Left ventricle myocardium inferior (tissue), 1 donor: ENCODE results near the gene MBD5. TPM values are rescaled to one million over a fixed set of nuclear protein-coding genes. Genes with fewer than 3 reads are reported as not detected.
A peak's percentile ranks its signal among the peaks of the same experiment; 100 is the strongest.

Source experiments
- DNase-seq: peaks from one replicate; pipeline ENCODE4 v3.0.0-alpha.2; 2020
- H3K27ac ChIP-seq: fragments of 200-600 bp; replicated peaks from 2 replicates; pipeline ENCODE4 v1.8.0; 2021
- H3K27me3 ChIP-seq: fragments of 200-600 bp; 2 replicates; pipeline ENCODE4 v1.8.0; 2021; ENCODE audit warnings: low read depth
- H3K36me3 ChIP-seq: fragments of 200-600 bp; 2 replicates; pipeline ENCODE4 v1.8.0; 2021
- H3K4me1 ChIP-seq: fragments of 200-600 bp; 2 replicates; pipeline ENCODE4 v1.8.0; 2021
- H3K4me3 ChIP-seq: fragments of 200-600 bp; 2 replicates; pipeline ENCODE4 v1.8.0; 2021; ENCODE audit warnings: mild to moderate bottlenecking, moderate library complexity
- H3K9me3 ChIP-seq: fragments of 200-600 bp; replicated peaks from 2 replicates; pipeline ENCODE4 v1.8.0; 2021
- intact Hi-C: fragments of 100-400 bp; cut with micrococcal nuclease; formaldehyde crosslinking; loops from one replicate; pipeline ENCODE4 v1.11.0; 2022
- total RNA-seq: library from RNA; stranded (reverse); fragmentation: NEBNext Ultra II Directional; extraction: Animal tissue kit (Norgen Biotek cat#: 25700); gene quantifications from one replicate; pipeline ENCODE4 v1.2.1, GENCODE V29; 2021
- TF ChIP-seq, protein P1 (sequence below): fragments of 200-600 bp; IDR thresholded peaks from 2 replicates; pipeline ENCODE4 v1.8.0; 2021; ENCODE audit warnings: antibody characterized with exemption, mild to moderate bottlenecking, borderline replicate concordance
- donor health status: DM: no; HTN: yes; CAD: no; lungs with severe emphysema.

The MBD5 gene
- total RNA-seq, 1 donor from 2014 or later, result 21.9 TPM

DNA sequence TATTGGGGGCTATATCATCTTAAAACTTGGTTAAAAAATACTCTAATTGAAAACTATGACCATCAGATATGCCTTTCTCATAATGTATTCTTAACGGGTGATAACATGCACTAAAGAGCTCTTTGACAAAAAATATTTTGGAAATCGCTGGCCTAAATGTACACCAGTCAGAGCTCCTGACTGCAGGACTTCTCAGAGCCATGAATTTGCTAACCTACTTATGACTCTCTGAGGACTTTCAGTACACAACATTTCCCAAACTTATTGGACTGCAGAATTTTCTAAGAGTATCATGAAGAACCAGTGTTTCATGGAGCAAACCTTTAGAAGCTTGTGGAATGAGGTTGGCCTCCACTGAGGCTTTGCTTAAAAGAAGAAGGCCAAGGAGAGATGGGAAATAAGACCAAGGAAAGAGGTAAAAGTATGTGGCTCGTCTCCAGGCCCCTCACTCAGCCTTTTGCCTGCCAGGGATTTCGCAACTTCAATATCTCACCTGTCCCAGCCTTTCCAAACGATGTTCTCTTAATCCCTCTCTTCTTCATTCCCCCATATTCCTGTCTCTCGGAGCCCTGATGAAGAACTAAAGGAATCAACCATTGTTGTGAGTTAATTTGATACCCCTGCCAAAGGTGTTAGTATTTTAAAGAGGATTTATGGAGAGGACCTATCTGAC, 534.9 kb downstream of the MBD5 start:
- H3K36me3 ChIP-seq, result no peaks in the 10 kb centered on the region
- intact Hi-C loops, result no loop called here
- H3K4me3 ChIP-seq, result no peak overlapping the region
- H3K9me3 ChIP-seq, result peaks cover 5% of the 10 kb centered on the region
- H3K4me1 ChIP-seq, result peaks cover 3% of the 10 kb centered on the region
- TF ChIP-seq, protein P1, sequence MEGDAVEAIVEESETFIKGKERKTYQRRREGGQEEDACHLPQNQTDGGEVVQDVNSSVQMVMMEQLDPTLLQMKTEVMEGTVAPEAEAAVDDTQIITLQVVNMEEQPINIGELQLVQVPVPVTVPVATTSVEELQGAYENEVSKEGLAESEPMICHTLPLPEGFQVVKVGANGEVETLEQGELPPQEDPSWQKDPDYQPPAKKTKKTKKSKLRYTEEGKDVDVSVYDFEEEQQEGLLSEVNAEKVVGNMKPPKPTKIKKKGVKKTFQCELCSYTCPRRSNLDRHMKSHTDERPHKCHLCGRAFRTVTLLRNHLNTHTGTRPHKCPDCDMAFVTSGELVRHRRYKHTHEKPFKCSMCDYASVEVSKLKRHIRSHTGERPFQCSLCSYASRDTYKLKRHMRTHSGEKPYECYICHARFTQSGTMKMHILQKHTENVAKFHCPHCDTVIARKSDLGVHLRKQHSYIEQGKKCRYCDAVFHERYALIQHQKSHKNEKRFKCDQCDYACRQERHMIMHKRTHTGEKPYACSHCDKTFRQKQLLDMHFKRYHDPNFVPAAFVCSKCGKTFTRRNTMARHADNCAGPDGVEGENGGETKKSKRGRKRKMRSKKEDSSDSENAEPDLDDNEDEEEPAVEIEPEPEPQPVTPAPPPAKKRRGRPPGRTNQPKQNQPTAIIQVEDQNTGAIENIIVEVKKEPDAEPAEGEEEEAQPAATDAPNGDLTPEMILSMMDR, result no peak
- peaks cover 25% of the 10 kb centered on the region for H3K27me3 ChIP-seq
- no peak for DNase-seq
- no peak overlapping the region for H3K27ac ChIP-seq

DNA sequence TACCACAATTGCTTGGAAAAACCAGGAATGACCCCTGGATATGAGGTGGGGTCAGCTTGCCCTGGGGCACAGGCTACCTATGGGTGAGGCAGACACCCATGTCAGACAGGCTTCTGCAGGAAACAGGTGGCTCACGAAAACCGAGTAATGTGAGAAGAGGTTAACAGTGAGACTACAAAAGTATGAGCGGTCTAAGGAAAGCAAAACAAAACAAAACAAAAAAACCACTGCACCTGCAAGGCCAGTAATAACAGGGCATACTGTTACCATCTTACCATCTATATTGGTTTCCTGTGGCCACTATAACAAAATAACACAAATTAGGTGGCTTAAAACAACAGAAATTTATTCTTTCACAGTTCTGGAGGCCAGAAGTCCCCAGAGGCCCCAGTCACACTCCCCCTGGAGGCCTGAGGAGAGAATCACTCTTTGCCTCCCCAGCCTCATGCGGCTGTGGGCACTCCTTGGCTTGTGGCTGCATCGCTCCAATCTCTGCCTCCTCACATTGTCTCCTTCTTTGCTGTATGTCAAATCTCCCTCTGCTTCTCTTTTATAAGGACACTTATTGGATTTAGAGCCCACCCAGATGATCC, 537.0 kb downstream of the MBD5 start:
- Histone ChIP-seq H3K4me1 (peaks cover 3% of the 10 kb centered on the region), H3K9me3 (peaks cover 5% of the 10 kb centered on the region), H3K4me3 (no peak overlapping the region), H3K27ac (no peak overlapping the region), H3K36me3 (no peaks in the 10 kb centered on the region), H3K27me3 (peaks cover 34% of the 10 kb centered on the region)
- intact Hi-C loops, result no loop called here
- TF ChIP-seq, protein P1, result no peak
- no peak for DNase-seq

DNA sequence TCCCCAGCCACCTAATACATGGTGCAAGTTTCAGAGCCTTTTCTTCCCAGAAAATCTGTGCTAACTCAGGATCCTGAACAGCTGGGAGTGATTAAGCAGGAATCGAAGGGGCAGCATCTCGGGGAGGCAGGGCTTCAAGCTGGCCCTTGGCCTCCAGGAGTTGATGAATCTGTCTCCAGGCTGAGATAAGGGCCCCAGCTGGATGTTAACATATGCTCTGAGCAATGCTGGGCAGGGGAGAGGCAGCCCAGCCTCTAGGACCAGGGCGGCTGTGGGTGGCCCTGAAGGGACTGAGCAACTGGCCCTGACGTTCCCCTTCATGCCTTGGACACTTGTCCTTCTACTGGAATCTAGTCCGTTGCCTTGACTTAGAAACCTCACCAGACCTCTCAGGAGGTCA, 539.6 kb downstream of the MBD5 start:
- Histone ChIP-seq H3K4me3 (no peak overlapping the region), H3K36me3 (no peaks in the 10 kb centered on the region), H3K9me3 (peaks cover 5% of the 10 kb centered on the region), H3K27ac (no peak overlapping the region), H3K27me3 (peaks cover 34% of the 10 kb centered on the region), H3K4me1 (no peaks in the 10 kb centered on the region)
- DNase-seq, result no peak
- TF ChIP-seq, protein P1, result no peak
- intact Hi-C loops, result loop anchor here (10.0 kb wide), 1 partner anchor 434 kb away; no protein-coding TSS in a partner anchor

DNA sequence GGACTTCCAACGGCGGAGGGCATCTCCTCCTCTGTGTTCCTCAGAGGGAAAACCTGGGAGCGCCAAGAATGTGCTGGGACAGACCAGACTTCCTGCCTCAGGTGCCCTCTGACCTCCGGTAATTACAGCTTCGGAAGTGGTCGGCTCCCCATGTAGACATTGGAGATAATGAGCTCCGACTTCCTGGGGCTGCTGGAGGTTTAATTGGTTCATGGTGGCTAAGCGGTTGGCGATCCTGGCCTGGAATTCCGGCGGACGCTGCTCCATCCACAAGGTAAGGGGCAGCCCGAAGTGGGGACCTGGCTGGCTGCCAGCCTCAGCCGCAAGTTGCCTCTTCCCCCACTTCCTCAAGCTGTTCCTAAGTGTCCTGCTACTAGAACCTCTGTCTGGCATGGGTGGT, 540.5 kb downstream of the MBD5 start:
- Histone ChIP-seq H3K27ac (no peak overlapping the region), H3K36me3 (no peaks in the 10 kb centered on the region), H3K27me3 (peaks cover 36% of the 10 kb centered on the region), H3K4me1 (no peaks in the 10 kb centered on the region), H3K4me3 (no peak overlapping the region), H3K9me3 (peaks cover 5% of the 10 kb centered on the region)
- DNase-seq, result no peak
- TF ChIP-seq, protein P1, result no peak
- intact Hi-C loops, result loop anchor here (10.0 kb wide), 1 partner anchor 433 kb away; no protein-coding TSS in a partner anchor

DNA sequence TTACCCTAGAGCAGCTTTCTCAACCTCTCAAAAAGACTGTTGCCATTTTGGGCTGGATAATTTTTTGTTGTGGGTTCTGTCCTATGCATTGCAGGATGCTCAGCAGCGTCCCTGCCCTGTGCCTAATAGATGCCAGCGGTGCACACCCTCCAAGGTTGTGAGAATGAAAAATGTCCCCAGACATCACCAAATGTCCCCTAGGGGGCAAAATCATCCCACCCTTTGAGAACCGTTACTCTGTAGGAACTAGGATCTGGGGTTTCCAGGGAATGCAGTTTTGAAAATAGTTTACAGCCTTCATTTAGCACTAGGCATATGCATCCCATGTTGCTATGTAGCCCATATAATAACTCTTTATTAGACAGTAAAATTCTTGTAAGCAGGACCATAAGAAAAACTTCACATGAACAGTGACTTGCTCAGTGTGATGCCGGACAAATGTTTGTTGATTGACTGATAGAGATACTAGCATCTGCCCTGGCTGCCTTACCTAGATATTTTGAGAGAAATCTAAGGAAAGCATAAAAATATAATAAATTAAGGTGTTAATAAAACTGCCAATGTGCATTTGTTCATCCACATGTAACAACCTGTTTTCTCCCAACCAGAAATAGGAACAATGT, 544.5 kb downstream of the MBD5 start:
- DNase-seq, result no peak
- Histone ChIP-seq H3K27me3 (peaks cover 23% of the 10 kb centered on the region), H3K4me3 (no peak overlapping the region), H3K9me3 (no peaks in the 10 kb centered on the region), H3K4me1 (no peaks in the 10 kb centered on the region), H3K27ac (no peak overlapping the region), H3K36me3 (no peaks in the 10 kb centered on the region)
- TF ChIP-seq, protein P1, result peak; percentile 55
- intact Hi-C loops, result loop anchor here (10.0 kb wide), 1 partner anchor 429 kb away; no protein-coding TSS in a partner anchor

Other genes with a start within 250 kb of the MBD5 start
- gene ACVR2A, start 176.1 kb upstream of the MBD5 start, total RNA-seq, result 11.1 TPM
- 45.8 TPM for gene ORC4, start 354 bp upstream of the MBD5 start, total RNA-seq